ENCODE measurements around the gene MAB21L2.
A peak's percentile ranks its signal among the peaks of the same experiment; 100 is the strongest.
"Not testable (repeated sequence)": the region's sequence is repeated elsewhere in the genome, so short reads cannot be mapped to it uniquely, and the experiment has no call there.

The MAB21L2 gene

DNA sequence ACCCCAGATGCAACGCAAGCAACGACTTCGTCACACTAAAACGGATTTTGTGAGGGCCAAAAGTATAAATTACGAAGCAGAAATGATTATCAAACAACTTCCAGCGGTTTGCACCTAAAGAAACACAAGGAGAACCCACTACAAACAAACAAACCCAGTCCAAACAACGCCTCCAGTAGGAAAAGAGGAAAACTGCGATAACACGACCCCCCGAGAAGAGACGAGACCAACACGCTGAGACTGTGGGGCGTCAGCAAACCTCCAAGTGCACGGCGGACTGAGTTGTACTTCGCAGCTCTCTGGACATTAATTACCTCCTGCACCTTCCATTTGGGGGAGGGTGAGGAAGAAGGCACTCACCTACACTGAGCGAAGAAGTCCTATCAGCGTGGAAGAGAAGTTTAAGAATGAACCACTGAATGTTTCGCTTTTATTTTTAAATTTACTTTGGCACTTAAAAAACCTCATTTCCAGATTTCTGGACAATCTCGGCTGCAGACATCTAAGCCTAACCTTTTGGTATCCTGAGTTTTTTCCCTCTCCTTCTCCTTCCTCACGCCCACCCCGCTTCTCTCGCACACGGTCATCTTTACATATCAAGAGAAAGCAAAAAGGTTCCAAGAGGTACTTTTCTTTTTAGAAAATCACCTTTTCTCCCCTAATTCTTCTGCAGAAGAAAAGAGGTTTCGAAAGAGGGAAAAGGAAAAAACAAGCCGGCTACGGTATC is at the start of gene MAB21L2:
TSS of gene MAB21L2 (plus strand) at position 6 of the 727 bp plus-strand sequence. CDS start 879 bp downstream, outside the sequence.
- Histone ChIP-seq H3K27me3 (ENCODE audit: control insufficient read depth in 1 of 2, insufficient read depth in 2 of 2, low read length in 2 of 2) (no peaks in the 10 kb centered on the region), H3K4me1 (ENCODE audit: insufficient read depth, low read length) (no peaks in the 10 kb centered on the region), H3K27ac (ENCODE audit: low read depth, low read length) (peak within 1 kb of the TSS; percentile 93), H3K36me3 (ENCODE audit: insufficient read depth, low read length) (no peaks in the 10 kb centered on the region), H3K4me3 (ENCODE audit: low read depth in 1 of 2, low read length in 2 of 2) (peak within 1 kb of the TSS; percentile 83 to 86), H3K9ac (ENCODE audit: low read length) (peak within 1 kb of the TSS; percentile 94), H3K9me3 (ENCODE audit: low read length) (no peaks in the 10 kb centered on the region)

DNA sequence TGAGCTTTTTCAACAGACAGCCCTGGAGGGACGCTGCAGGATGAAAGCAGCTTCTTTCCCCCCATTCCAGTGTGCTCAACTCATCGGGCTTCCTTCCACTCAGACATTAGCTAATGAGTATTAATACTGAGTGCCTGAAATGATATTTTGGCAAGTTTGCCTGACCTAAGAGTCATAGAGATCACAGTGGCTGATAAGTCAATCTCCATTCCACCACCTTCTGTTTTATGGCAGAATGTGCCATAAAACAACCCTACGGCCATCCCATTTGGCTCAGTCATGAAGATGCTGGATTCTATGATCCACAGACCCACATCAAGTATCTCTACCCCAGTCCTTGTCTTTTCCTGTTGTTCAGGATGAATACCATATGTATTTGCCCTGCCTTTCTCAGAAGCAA is 48.3 kb upstream of the MAB21L2 start:
- no peaks in the 10 kb centered on the region for H3K4me1 ChIP-seq (ENCODE audit: insufficient read depth, low read length)

DNA sequence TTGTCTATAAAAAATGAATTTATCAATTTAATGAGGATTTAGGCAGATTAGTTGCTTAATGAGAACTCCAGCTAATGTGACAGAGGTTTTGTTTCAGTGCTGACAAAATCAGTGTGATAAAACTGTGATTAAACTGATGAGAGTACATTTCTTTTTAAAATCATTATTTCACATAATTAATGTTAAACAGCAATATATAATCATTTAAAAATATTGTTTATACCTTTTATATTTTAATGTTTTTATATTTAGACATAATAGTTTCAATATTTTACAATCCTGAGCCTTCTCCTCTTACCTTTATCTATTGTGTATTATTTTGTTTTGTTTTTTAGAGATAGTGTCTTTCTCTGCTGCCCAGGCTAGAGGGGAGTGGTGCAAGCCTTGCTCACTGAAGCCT is 47.1 kb upstream of the MAB21L2 start:
- Histone ChIP-seq H3K9me3 (ENCODE audit: low read length) (no peaks in the 10 kb centered on the region), H3K27me3 (ENCODE audit: control insufficient read depth in 1 of 2, insufficient read depth in 2 of 2, low read length in 2 of 2) (no peaks in the 10 kb centered on the region), H3K4me1 (ENCODE audit: insufficient read depth, low read length) (no peaks in the 10 kb centered on the region), H3K9ac (ENCODE audit: low read length) (no peak overlapping the region), H3K4me3 (ENCODE audit: low read depth in 1 of 2, low read length in 2 of 2) (no peak overlapping the region), H3K36me3 (ENCODE audit: insufficient read depth, low read length) (no peaks in the 10 kb centered on the region), H3K27ac (ENCODE audit: low read depth, low read length) (no peak overlapping the region)

More for the DNA sequence above, 48.3 kb upstream of the MAB21L2 start:
- H3K36me3 ChIP-seq (ENCODE audit: insufficient read depth, low read length) = no peaks in the 10 kb centered on the region
- H3K4me3 ChIP-seq (ENCODE audit: low read depth in 1 of 2, low read length in 2 of 2) = no peak overlapping the region
- H3K9me3 ChIP-seq (ENCODE audit: low read length) = no peaks in the 10 kb centered on the region
- no peak overlapping the region for H3K9ac ChIP-seq (ENCODE audit: low read length)
- no peak overlapping the region for H3K27ac ChIP-seq (ENCODE audit: low read depth, low read length)
- no peaks in the 10 kb centered on the region for H3K27me3 ChIP-seq (ENCODE audit: control insufficient read depth in 1 of 2, insufficient read depth in 2 of 2, low read length in 2 of 2)

DNA sequence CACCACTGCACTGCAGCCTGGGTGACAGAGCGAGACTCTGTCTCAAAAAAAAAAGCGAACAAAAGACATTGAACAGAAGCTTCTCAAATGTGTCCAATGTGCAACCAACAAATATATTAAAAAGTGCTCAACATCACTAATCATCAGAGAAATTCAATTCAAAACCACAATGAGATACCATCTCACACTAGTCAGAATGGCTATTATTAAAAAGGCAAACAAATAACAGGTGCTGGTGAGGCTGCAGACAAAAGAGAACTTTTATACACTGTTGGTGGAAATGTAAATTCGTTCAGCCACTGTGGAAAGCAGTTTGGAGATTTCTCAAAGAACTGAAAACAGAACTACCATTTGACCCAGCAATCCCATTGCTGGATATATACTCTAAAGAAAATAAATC is 44.0 kb upstream of the MAB21L2 start:
- H3K36me3 ChIP-seq (ENCODE audit: insufficient read depth, low read length); H3K27ac ChIP-seq (ENCODE audit: low read depth, low read length); H3K9ac ChIP-seq (ENCODE audit: low read length); H3K27me3 ChIP-seq (ENCODE audit: control insufficient read depth in 1 of 2, insufficient read depth in 2 of 2, low read length in 2 of 2); H3K4me3 ChIP-seq (ENCODE audit: low read depth in 1 of 2, low read length in 2 of 2); H3K4me1 ChIP-seq (ENCODE audit: insufficient read depth, low read length); H3K9me3 ChIP-seq (ENCODE audit: low read length): not testable (repeated sequence)

DNA sequence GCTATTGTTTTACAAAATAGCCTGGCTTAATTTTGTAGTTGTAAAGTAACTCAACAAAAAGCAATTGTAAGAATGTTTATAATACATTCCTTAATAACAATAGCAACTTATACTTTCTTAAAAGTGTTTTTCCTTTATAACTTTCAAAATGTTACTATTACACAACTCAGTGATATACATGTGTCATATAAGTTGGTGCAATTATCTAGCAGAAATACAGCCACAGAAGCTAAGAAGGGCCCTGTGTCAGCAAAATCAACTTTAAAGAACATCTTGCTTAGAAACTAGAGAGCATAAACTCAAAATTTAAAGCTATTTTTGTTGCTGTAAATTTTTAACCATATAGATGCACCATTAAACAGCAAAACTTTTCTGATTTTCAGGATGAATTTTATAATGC is 41.4 kb upstream of the MAB21L2 start:
- Histone ChIP-seq H3K27me3 (ENCODE audit: control insufficient read depth in 1 of 2, insufficient read depth in 2 of 2, low read length in 2 of 2) (no peaks in the 10 kb centered on the region), H3K9me3 (ENCODE audit: low read length) (no peaks in the 10 kb centered on the region), H3K9ac (ENCODE audit: low read length) (no peak overlapping the region), H3K27ac (ENCODE audit: low read depth, low read length) (no peak overlapping the region), H3K4me3 (ENCODE audit: low read depth in 1 of 2, low read length in 2 of 2) (no peak overlapping the region), H3K4me1 (ENCODE audit: insufficient read depth, low read length) (peaks cover 7% of the 10 kb centered on the region), H3K36me3 (ENCODE audit: insufficient read depth, low read length) (no peaks in the 10 kb centered on the region)

DNA sequence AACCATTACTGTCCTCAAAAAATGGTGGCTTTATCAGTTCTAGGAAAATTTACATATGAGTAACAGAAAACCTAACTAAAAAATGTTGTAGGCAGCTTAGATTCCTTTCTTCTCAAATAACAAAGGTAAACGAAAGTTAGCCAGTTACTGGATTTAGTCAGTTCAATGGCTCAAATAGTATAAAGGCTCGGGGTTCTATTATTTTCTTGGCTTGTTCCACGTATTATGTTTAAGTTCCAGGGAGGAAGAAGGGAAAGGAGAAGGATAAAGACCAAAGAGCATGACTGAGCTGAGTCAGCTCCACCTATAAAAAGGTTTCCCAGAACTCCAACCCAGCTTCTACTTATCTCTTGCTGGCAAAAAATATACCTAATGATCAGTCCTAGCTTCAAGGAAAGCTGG is 41.0 kb upstream of the MAB21L2 start:
- H3K4me3 ChIP-seq (ENCODE audit: low read depth in 1 of 2, low read length in 2 of 2) = no peak overlapping the region
- H3K27me3 ChIP-seq (ENCODE audit: control insufficient read depth in 1 of 2, insufficient read depth in 2 of 2, low read length in 2 of 2) = no peaks in the 10 kb centered on the region
- H3K9me3 ChIP-seq (ENCODE audit: low read length) = no peaks in the 10 kb centered on the region
- H3K36me3 ChIP-seq (ENCODE audit: insufficient read depth, low read length) = no peaks in the 10 kb centered on the region
- no peak overlapping the region for H3K9ac ChIP-seq (ENCODE audit: low read length)
- peaks cover 7% of the 10 kb centered on the region for H3K4me1 ChIP-seq (ENCODE audit: insufficient read depth, low read length)
- H3K27ac ChIP-seq (ENCODE audit: low read depth, low read length) = no peak overlapping the region

DNA sequence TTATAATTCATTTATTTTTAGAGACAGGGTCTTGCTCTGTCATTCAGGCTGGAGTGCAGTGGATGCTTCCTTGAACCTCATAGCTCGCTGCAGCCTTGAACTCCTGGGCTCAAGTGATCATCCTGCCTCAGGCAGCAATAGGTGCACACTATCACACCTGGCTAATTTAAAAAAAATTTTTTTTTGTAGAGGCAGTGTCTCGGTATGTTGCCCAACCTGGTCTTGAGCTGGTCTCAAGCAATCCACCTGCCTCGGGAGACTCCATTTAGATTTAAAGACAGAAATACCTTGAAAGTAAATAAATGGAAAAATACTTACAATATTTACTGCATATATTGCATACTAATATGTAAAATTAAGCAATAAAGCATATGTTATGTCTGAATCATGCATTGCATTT is 40.3 kb upstream of the MAB21L2 start:
- H3K4me3 ChIP-seq (ENCODE audit: low read depth in 1 of 2, low read length in 2 of 2) = no peak overlapping the region
- no peaks in the 10 kb centered on the region for H3K36me3 ChIP-seq (ENCODE audit: insufficient read depth, low read length)
- peaks cover 7% of the 10 kb centered on the region for H3K4me1 ChIP-seq (ENCODE audit: insufficient read depth, low read length)
- H3K9me3 ChIP-seq (ENCODE audit: low read length) = no peaks in the 10 kb centered on the region
- H3K9ac ChIP-seq (ENCODE audit: low read length) = no peak overlapping the region
- H3K27ac ChIP-seq (ENCODE audit: low read depth, low read length) = no peak overlapping the region
- H3K27me3 ChIP-seq (ENCODE audit: control insufficient read depth in 1 of 2, insufficient read depth in 2 of 2, low read length in 2 of 2) = no peaks in the 10 kb centered on the region

DNA sequence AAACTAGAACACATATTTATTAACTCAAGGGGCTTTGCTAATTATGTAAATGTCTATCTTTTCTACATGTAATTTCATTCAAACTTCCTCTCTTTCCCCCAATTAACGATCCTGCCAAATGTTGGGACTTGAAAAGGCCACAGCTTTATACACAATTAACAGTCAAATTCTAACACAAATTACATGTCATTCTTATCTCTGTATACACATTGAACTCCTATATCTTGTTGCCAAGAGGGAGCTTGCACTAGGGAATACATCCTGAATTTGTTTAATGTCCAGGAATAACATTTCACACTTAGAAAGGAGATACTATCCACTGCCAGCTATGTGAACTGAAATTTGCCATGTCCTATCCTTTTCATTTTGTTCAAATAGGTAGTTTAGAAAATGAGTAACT is 38.9 kb upstream of the MAB21L2 start:
- Histone ChIP-seq H3K9me3 (ENCODE audit: low read length) (no peaks in the 10 kb centered on the region), H3K9ac (ENCODE audit: low read length) (no peak overlapping the region), H3K27ac (ENCODE audit: low read depth, low read length) (no peak overlapping the region), H3K27me3 (ENCODE audit: control insufficient read depth in 1 of 2, insufficient read depth in 2 of 2, low read length in 2 of 2) (no peaks in the 10 kb centered on the region), H3K4me1 (ENCODE audit: insufficient read depth, low read length) (peaks cover 7% of the 10 kb centered on the region), H3K36me3 (ENCODE audit: insufficient read depth, low read length) (no peaks in the 10 kb centered on the region), H3K4me3 (ENCODE audit: low read depth in 1 of 2, low read length in 2 of 2) (no peak overlapping the region)

DNA sequence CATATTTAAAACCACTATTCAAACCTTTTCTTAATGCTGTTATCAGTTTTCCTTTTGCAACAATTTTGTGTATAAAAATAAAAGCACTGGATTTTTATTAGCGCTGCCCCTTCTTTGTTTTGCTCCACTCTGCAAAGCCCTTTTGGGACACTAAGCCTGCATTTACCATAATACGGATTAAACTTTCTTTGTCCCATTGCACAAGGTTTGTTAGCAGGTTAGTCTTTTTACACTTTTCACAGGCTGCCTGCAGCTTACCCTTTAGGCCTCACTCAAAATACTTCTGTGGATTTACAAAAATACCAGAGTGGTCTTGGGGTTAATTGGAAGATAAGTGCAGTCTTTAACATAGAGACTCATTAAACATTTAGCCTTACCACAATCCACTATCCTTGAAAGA is 35.7 kb upstream of the MAB21L2 start:
- Histone ChIP-seq H3K4me3 (ENCODE audit: low read depth in 1 of 2, low read length in 2 of 2) (no peak overlapping the region), H3K9ac (ENCODE audit: low read length) (no peak overlapping the region), H3K36me3 (ENCODE audit: insufficient read depth, low read length) (no peaks in the 10 kb centered on the region), H3K9me3 (ENCODE audit: low read length) (no peaks in the 10 kb centered on the region), H3K27ac (ENCODE audit: low read depth, low read length) (no peak overlapping the region), H3K27me3 (ENCODE audit: control insufficient read depth in 1 of 2, insufficient read depth in 2 of 2, low read length in 2 of 2) (no peaks in the 10 kb centered on the region), H3K4me1 (ENCODE audit: insufficient read depth, low read length) (peaks cover 14% of the 10 kb centered on the region)

DNA sequence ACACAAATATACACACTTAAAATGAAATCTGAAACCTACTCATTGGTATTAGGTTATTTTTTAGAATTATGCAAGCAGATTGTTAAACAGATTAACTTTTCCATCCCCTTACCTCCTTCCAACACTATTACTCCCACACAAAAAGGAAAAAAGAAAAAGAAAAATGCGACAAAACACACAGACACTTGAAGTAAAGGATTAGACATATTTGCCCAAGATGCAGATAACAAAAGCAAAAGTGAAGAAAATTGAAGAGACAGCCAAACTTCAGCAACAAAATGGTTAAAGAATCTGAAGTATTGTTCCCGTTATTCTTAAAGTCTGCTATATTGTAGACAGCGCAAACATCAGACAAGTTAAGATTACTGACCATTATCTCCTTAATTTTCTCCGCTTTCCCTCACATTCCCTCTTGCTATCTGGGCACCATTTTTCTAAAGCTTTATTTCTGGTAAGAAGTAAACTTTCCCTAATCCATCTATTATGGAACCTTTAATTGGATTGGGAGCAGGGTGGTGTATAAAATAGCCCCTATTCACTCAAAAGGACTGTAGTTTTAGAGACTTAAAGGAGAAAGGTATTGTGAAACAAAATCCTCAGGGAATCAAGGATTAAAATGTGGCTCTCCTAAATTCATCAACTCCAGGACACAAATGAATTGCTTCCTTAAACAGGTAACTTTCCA is 34.7 kb upstream of the MAB21L2 start:
- no peaks in the 10 kb centered on the region for H3K36me3 ChIP-seq (ENCODE audit: insufficient read depth, low read length)
- no peaks in the 10 kb centered on the region for H3K27me3 ChIP-seq (ENCODE audit: control insufficient read depth in 1 of 2, insufficient read depth in 2 of 2, low read length in 2 of 2)
- no peak overlapping the region for H3K27ac ChIP-seq (ENCODE audit: low read depth, low read length)
- peaks cover 12% of the 10 kb centered on the region for H3K4me1 ChIP-seq (ENCODE audit: insufficient read depth, low read length)
- H3K9ac ChIP-seq (ENCODE audit: low read length) = no peak overlapping the region
- H3K4me3 ChIP-seq (ENCODE audit: low read depth in 1 of 2, low read length in 2 of 2) = no peak overlapping the region
- H3K9me3 ChIP-seq (ENCODE audit: low read length) = no peaks in the 10 kb centered on the region

DNA sequence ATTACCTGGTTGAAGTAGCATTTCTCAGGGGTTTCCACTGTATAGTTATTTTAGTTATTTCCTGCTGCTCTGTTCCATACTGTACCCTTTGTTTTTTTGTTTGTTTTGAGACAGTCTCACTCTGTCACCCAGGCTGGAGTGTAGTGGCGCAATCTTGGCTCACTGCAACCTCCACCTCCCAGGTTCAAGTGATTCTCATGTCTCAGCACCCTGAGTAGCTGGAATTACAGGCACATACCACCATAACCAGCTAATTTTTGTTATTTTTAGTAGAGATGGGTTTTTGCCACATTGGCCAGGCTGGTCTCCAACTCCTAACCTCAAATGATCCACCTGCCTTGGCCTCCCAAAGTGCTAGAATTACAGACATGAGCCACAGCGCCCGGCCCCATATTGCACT is 24.1 kb upstream of the MAB21L2 start:
- not testable (repeated sequence) for H3K9ac ChIP-seq (ENCODE audit: low read length); H3K27me3 ChIP-seq (ENCODE audit: control insufficient read depth in 1 of 2, insufficient read depth in 2 of 2, low read length in 2 of 2); H3K4me1 ChIP-seq (ENCODE audit: insufficient read depth, low read length); H3K4me3 ChIP-seq (ENCODE audit: low read depth in 1 of 2, low read length in 2 of 2); H3K9me3 ChIP-seq (ENCODE audit: low read length); H3K27ac ChIP-seq (ENCODE audit: low read depth, low read length); H3K36me3 ChIP-seq (ENCODE audit: insufficient read depth, low read length)

Measured in muscle layer of colon (tissue), 2 donors.